Astrocyte of the cerebellum (primary cell): ENCODE measurements around the gene NHERF1.

Experiments
- DNase-seq: peaks from one replicate; pipeline ENCODE4 v3.0.0-alpha.2; 2011; ENCODE audit warnings: low read depth
- H3K4me3 ChIP-seq: 2 replicates; pipeline ENCODE4 v1.5.1; 2011; ENCODE audit warnings: mild to moderate bottlenecking, low read depth, low read length, moderate library complexity
- CTCF ChIP-seq: IDR thresholded peaks from 2 replicates; pipeline ENCODE4 v1.5.1; 2012; ENCODE audit warnings: low read length, low read depth, moderate library complexity, mild to moderate bottlenecking; ENCODE audit errors: missing control alignments
- in situ Hi-C: cut with HindIII; loops from 2 replicates; pipeline ENCODE4 v1.10.0; 2017; ENCODE audit warnings: low sequenced_read_pairs

Gene NHERF1

GRCh38 chr17:74730491-74731346 lies 17.7 kb upstream of the NHERF1 start:
- no peak overlapping the region for H3K4me3 ChIP-seq
- in situ Hi-C loops, result no loop called here
- no peak for DNase-seq
- TF ChIP-seq CTCF, result no peak

GRCh38 chr17:74731347-74731605 lies 17.2 kb upstream of the NHERF1 start:
- H3K4me3 ChIP-seq, result no peak overlapping the region
- in situ Hi-C loops, result no loop called here
- TF ChIP-seq CTCF, result no peak
- DNase-seq, result no peak

- in situ Hi-C loops, result no loop called here
- no peak overlapping the region for H3K4me3 ChIP-seq
- no peak for DNase-seq
- TF ChIP-seq CTCF, result no peak
Measured at GRCh38 chr17:74732042-74732867, 16.2 kb upstream of the NHERF1 start.

GRCh38 chr17:74733365-74734122 lies 14.9 kb upstream of the NHERF1 start:
- TF ChIP-seq CTCF, result no peak
- DNase-seq, result no peak
- no peak overlapping the region for H3K4me3 ChIP-seq
- in situ Hi-C loops, result no loop called here

- H3K4me3 ChIP-seq, result no peak overlapping the region
- no peak for DNase-seq
- TF ChIP-seq CTCF, result no peak
- in situ Hi-C loops, result no loop called here
Measured at GRCh38 chr17:74734256-74734655, 14.2 kb upstream of the NHERF1 start.

GRCh38 chr17:74736513-74737298 lies 11.7 kb upstream of the NHERF1 start, which contains the start of gene RAB37:
RAB37 (plus strand) TSS chr17:74737256; CDS start chr17:74737273, 17 bp downstream.
- no peak within 1 kb of the TSS for H3K4me3 ChIP-seq
- TF ChIP-seq CTCF, result no peak
- no peak for DNase-seq
- in situ Hi-C loops, result no loop called here
